GM21717 (cell line): ENCODE measurements around the gene GBP2.
A peak's percentile ranks its signal among the peaks of the same experiment; 100 is the strongest.
"Not testable (repeated sequence)": the region's sequence is repeated elsewhere in the genome, so short reads cannot be mapped to it uniquely, and the experiment has no call there.

Experiments used
- ATAC-seq: cut with Tn5 transposase; IDR thresholded peaks from one replicate; pipeline ENCODE4 v1.9.1; 2021; ENCODE audit warnings: mild to moderate bottlenecking, moderate library complexity; ENCODE audit not compliant: unreplicated experiment

The GBP2 gene

GRCh38 chr1:89125913-89126580, at the start of gene GBP2:
Gene GBP2, minus strand, starts transcription at chr1:89126114. Its CDS starts 4,148 bp downstream, at chr1:89121966.
- ATAC-seq, result peak; percentile 68

- no peak for ATAC-seq
These were observed 48.6 kb upstream of the GBP2 start for GRCh38 chr1:89174491-89174890.

GRCh38 chr1:89172468-89173143, 46.7 kb upstream of the GBP2 start:
- ATAC-seq, result no peak

- ATAC-seq, result no peak
These were observed 45.1 kb upstream of the GBP2 start for GRCh38 chr1:89171067-89171438.

GRCh38 chr1:89170170-89171066, 44.5 kb upstream of the GBP2 start:
- no peak for ATAC-seq

DNA sequence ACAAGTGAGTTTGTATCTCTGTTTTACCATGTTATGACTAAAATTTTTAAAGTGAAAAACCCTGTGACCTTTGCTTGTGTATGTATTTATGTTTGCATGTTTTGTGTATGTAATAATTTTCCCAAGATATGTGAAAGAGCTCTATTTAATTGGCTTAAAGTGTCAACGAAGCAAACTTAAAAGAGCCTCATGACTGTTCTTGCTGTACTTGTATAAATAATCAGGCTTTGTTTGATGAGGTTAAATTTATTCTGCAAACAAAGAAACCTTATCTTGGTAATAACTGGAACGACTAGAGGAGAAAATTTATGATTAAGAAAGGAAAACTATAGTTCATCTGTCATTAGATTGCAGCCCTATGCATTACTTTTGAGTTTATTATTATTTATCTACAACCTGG, 43.3 kb upstream of the GBP2 start:
- no peak for ATAC-seq

DNA sequence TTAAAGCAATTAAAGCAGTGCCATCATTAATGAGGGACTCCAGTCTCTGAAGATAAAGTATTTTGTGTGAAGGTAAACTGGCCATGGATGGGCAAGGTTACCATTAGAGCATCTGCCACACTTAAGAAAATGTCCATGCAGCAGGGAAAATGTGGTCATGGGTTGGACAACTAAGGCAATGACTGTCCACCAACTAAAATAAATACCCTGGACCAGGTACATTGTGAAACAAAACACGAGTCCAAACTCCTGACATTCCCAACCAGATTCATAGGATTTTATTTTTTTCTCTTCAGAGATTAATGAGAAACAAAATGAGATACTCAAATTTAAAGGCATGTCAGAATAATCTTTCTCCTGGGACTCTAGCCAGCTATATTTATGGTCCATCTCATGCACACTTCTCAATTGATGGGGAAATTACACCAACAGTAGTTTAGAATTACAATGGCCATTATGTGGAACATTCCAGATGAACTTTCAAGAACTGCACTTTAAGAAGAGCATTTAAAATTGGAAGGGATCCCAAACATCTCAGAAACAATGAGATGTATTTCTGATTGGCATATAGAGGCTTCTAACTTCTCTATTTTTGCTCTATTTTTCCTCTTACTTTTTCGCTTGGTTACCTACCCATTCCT, 41.8 kb upstream of the GBP2 start:
- ATAC-seq, result no peak

- no peak for ATAC-seq
These were observed 40.8 kb upstream of the GBP2 start for GRCh38 chr1:89166705-89167104.

GRCh38 chr1:89165811-89166210, 39.9 kb upstream of the GBP2 start:
- no peak for ATAC-seq

GRCh38 chr1:89151047-89151446, 25.1 kb upstream of the GBP2 start:
- no peak for ATAC-seq

DNA sequence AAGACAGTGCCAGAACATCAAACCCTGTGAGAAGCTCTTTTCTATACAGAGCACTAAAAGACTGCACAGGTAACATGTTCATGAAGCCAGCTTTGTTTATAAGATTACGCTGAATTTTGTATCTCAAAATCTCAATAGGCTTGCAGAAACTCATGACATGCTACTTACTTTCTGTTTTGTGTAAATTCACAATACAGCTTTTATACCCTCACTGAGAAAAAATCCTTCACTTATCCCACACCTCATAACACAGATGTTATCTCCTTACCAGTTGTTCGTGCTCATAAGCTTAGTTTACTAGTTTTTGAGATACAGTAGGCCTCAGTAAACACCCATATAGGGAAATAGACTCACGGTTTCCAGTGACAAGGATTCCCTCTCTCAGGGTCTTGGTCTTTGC, 24.1 kb upstream of the GBP2 start:
- no peak for ATAC-seq

GRCh38 chr1:89149229-89149628, 23.3 kb upstream of the GBP2 start:
- ATAC-seq, result no peak

- ATAC-seq, result no peak
These were observed 22.1 kb upstream of the GBP2 start for GRCh38 chr1:89147678-89148658.

- ATAC-seq, result no peak
These were observed 20.8 kb upstream of the GBP2 start for GRCh38 chr1:89146721-89147120.

- ATAC-seq, result no peak
These were observed 17.6 kb upstream of the GBP2 start for GRCh38 chr1:89143484-89143883.

GRCh38 chr1:89142160-89142559, 16.2 kb upstream of the GBP2 start:
- ATAC-seq, result no peak

GRCh38 chr1:89133747-89134146, 7.8 kb upstream of the GBP2 start:
- no peak for ATAC-seq

GRCh38 chr1:89130716-89131115, 4.8 kb upstream of the GBP2 start:
- no peak for ATAC-seq

GRCh38 chr1:89129911-89130310, 4.0 kb upstream of the GBP2 start:
- no peak for ATAC-seq

GRCh38 chr1:89128003-89128458, 2.1 kb upstream of the GBP2 start:
- not testable (repeated sequence) for ATAC-seq
